SK-N-MC (cell line): ENCODE measurements around the gene FOSL1.

Source experiments
- DNase-seq: peaks from one replicate; pipeline ENCODE4 v3.0.0-alpha.2; 2011; ENCODE audit warnings: low read depth, low spot score
- H3K27ac ChIP-seq: fragments of 200-600 bp; sonication (generic); 2 replicates; pipeline ENCODE4 v1.5.1; 2016; ENCODE audit warnings: mixed run types
- H3K36me3 ChIP-seq: fragments of 200-600 bp; sonication (generic); 2 replicates; pipeline ENCODE4 v1.6.1; 2017; ENCODE audit warnings: antibody characterized with exemption, low read length, mixed read lengths; ENCODE audit not compliant: insufficient read depth
- H3K4me3 ChIP-seq: fragments of 200-600 bp; sonication (generic); 2 replicates; pipeline ENCODE4 v1.5.1; 2016
- H3K9ac ChIP-seq: fragments of 200-600 bp; sonication (generic); 2 replicates; pipeline ENCODE4 v1.8.0; 2017; ENCODE audit warnings: mixed run types, mixed read lengths; ENCODE audit not compliant: insufficient read length
- H3K9me3 ChIP-seq: fragments of 200-600 bp; sonication (generic); 2 replicates; pipeline ENCODE4 v1.6.1; 2017; ENCODE audit warnings: low read depth, mild to moderate bottlenecking, antibody characterized with exemption, low read length, moderate library complexity, mixed read lengths
- EZH2 ChIP-seq: fragments of 200-600 bp; sonication (generic); IDR thresholded peaks from one replicate; pipeline ENCODE4 v1.6.1; 2017; ENCODE audit warnings: antibody characterized with exemption
- FOXP2 ChIP-seq: optimal IDR thresholded peaks from 2 replicates; pipeline ENCODE3; 2011; ENCODE audit warnings: mild to moderate bottlenecking, moderate library complexity; ENCODE audit not compliant: insufficient read depth; ENCODE audit errors: extremely low read length, control extremely low read depth
- POLR2AphosphoS5 ChIP-seq: IDR thresholded peaks from 2 replicates; pipeline ENCODE4 v1.6.1; 2012; ENCODE audit warnings: mild to moderate bottlenecking, low read depth, low read length, borderline replicate concordance

FOSL1 gene

GRCh38 chr11:65900125-65900898, at the start of gene FOSL1:
TSS of gene FOSL1 (minus strand) at chr11:65900388. CDS start at chr11:65900339, 49 bp downstream.
- Histone ChIP-seq H3K36me3 (no peaks in the 10 kb centered on the region), H3K9ac (peak within 1 kb of the TSS; percentile 28), H3K4me3 (peak within 1 kb of the TSS; percentile 83), H3K27ac (no peak within 1 kb of the TSS), H3K9me3 (no peaks in the 10 kb centered on the region)
- no peak for TF ChIP-seq POLR2AphosphoS5
- no peak for TF ChIP-seq FOXP2
- TF ChIP-seq EZH2 = no peak
- DNase-seq = no peak

GRCh38 chr11:65947603-65948125, 47.5 kb upstream of the FOSL1 start:
- Histone ChIP-seq H3K9ac (no peak overlapping the region), H3K4me3 (no peak overlapping the region), H3K36me3 (no peaks in the 10 kb centered on the region), H3K9me3 (no peaks in the 10 kb centered on the region), H3K27ac (no peak overlapping the region)
- DNase-seq = no peak
- TF ChIP-seq POLR2AphosphoS5 (no peak), EZH2 (no peak), FOXP2 (no peak)

GRCh38 chr11:65947133-65947532, 46.9 kb upstream of the FOSL1 start:
- TF ChIP-seq EZH2 (no peak), FOXP2 (no peak), POLR2AphosphoS5 (no peak)
- Histone ChIP-seq H3K9ac (no peak overlapping the region), H3K4me3 (no peak overlapping the region), H3K27ac (no peak overlapping the region), H3K9me3 (no peaks in the 10 kb centered on the region), H3K36me3 (no peaks in the 10 kb centered on the region)
- no peak for DNase-seq

DNA sequence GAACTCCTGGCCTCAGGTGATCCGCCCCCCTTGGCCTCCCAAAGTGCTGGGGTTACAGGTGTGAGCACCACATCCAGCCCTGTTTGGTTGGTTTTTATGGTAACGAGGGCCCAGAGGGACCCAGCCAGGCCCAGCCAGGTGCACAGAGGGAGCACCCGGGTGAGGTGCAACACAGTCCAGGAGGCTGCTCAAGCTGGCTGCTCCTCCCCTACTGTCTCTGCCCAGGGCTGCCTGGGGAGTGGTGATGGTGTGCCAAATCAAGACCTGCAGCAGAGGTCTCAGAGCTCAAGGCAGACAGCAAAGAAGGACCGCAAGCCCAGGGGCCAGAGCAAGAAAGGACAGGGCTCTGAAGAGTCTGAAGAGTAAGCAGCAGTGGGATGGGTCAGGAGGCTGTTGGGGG, 46.5 kb upstream of the FOSL1 start:
- no peak for DNase-seq
- H3K9me3 ChIP-seq = no peaks in the 10 kb centered on the region
- no peak overlapping the region for H3K9ac ChIP-seq
- no peak overlapping the region for H3K27ac ChIP-seq
- no peak overlapping the region for H3K4me3 ChIP-seq
- no peak for TF ChIP-seq FOXP2
- no peaks in the 10 kb centered on the region for H3K36me3 ChIP-seq

- no peaks in the 10 kb centered on the region for H3K9me3 ChIP-seq
- H3K4me3 ChIP-seq = no peak overlapping the region
- H3K9ac ChIP-seq = no peak overlapping the region
- no peak overlapping the region for H3K27ac ChIP-seq
- DNase-seq = no peak
- TF ChIP-seq EZH2 = no peak
- no peak for TF ChIP-seq POLR2AphosphoS5
- TF ChIP-seq FOXP2 = no peak
- H3K36me3 ChIP-seq = no peaks in the 10 kb centered on the region
Observed at GRCh38 chr11:65945941-65946558, 45.9 kb upstream of the FOSL1 start.

- Histone ChIP-seq H3K4me3 (no peak within 1 kb of the TSS), H3K27ac (no peak within 1 kb of the TSS), H3K36me3 (no peaks in the 10 kb centered on the region), H3K9ac (no peak within 1 kb of the TSS), H3K9me3 (no peaks in the 10 kb centered on the region)
- no peak for DNase-seq
- TF ChIP-seq POLR2AphosphoS5 (no peak), EZH2 (no peak), FOXP2 (no peak)
Observed at GRCh38 chr11:65945430-65945911, 45.3 kb upstream of the FOSL1 start, which contains the start of gene TSGA10IP. TSS of gene TSGA10IP (plus strand) at chr11:65945480. CDS start at chr11:65945676, 196 bp downstream.

DNA sequence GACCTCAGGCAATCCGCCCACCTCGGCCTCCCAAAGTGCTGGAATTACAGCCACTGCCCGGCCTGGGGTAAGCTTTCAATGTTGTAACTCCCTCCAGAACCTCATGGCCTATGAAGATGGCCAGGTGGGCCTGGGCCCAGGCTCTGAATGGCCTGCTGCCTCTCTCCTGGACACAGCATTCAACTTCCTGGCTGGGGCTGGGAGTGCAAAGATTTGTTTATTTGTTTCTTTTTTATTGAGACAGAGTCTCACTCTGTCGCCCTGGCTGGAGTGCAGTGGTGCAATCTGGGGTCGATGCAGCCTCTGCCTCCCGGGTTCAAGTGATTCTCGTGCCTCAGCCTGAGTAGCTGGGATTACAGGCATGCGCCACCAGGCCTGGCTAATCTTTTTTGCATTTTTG, 44.6 kb upstream of the FOSL1 start:
- no peaks in the 10 kb centered on the region for H3K9me3 ChIP-seq
- no peak for TF ChIP-seq EZH2
- no peak for TF ChIP-seq FOXP2
- TF ChIP-seq POLR2AphosphoS5 = no peak

DNA sequence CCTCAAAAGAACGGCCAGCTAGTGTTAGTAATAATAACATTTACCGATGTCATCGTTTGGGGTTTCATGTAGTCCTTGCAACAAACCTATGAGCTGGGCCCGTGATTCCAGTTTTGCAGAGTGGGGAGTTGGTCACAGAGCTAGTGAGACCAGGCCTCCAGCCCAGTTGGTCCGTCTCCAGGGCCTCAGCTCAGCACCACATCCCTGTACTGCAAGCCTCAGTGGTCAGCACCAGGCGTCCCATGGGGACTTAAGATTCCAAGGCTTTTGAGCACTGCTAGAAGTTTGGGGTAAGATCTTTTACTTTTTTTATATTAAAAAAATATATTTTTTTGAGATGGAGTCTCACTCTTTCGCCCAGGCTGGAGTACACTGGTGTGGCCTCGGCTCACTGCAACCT, 44.0 kb upstream of the FOSL1 start:
- Histone ChIP-seq H3K27ac (no peak overlapping the region), H3K9me3 (no peaks in the 10 kb centered on the region), H3K36me3 (no peaks in the 10 kb centered on the region), H3K4me3 (no peak overlapping the region), H3K9ac (no peak overlapping the region)
- TF ChIP-seq EZH2 = no peak
- no peak for TF ChIP-seq FOXP2
- no peak for TF ChIP-seq POLR2AphosphoS5
- DNase-seq = no peak

More for the DNA sequence above, 44.6 kb upstream of the FOSL1 start:
- Histone ChIP-seq H3K9ac (no peak overlapping the region), H3K4me3 (no peak overlapping the region), H3K36me3 (no peaks in the 10 kb centered on the region), H3K27ac (no peak overlapping the region)
- DNase-seq = no peak

DNA sequence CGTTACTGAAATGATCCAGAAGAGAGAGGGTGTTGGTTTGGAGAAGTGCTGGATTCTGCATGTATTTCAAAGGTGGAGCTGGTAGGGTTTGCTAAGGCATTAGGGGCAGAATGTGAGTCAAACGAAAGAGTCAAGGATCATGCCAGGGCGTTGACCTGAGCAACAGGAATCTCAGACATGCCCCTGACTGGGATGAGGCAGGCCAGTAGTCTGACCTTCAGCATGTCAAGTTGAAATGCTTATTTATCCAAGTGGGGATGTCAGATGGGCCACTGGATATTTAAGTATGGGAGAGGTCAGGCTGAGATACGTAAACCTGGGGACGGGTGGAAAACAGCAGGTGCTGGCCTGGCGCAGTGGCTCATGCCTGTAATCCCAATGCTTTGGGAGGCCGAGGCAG, 42.3 kb upstream of the FOSL1 start:
- H3K4me3 ChIP-seq = no peak overlapping the region
- no peak overlapping the region for H3K27ac ChIP-seq
- no peak for DNase-seq
- H3K9ac ChIP-seq = no peak overlapping the region
- TF ChIP-seq FOXP2 (no peak), POLR2AphosphoS5 (no peak), EZH2 (no peak)
- H3K9me3 ChIP-seq = no peaks in the 10 kb centered on the region
- no peaks in the 10 kb centered on the region for H3K36me3 ChIP-seq
